Left kidney (tissue), 2 donors: ENCODE results near the gene SLC4A1. TPM values are rescaled to one million over a fixed set of nuclear protein-coding genes. Genes with fewer than 3 reads are reported as not detected.

Experiments
- DNase-seq: peaks from one replicate; pipeline ENCODE4 v3.0.0-alpha.2; 2013
- polyA plus RNA-seq: library from polyadenylated mRNA; unstranded; fragments of 120-200 nt; gene quantifications from one replicate; pipeline ENCODE4 v1.2.1, GENCODE V29; 2013; ENCODE audit not compliant: insufficient read length

SLC4A1 gene
- polyA plus RNA-seq, 1 donor = 5.9 TPM

DNA sequence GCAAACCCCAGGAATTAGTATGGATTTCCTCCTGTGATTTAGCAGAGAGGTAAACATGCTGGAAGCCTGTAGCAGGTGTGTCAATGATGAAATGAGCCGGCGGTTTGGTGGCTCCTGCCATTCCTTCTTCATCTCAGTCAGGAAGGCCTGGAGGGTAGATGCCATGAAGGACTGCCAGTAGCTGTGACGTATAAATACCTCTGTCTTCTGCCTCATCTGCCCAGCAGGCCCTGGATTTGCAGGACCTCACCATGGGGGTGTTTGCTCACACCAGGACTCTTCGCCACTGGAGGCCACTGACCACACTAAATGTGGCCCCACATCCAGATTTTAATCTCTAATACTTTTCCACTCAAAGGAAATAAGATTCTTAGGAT, 16.1 kb upstream of the SLC4A1 start:
- no peak for DNase-seq

DNA sequence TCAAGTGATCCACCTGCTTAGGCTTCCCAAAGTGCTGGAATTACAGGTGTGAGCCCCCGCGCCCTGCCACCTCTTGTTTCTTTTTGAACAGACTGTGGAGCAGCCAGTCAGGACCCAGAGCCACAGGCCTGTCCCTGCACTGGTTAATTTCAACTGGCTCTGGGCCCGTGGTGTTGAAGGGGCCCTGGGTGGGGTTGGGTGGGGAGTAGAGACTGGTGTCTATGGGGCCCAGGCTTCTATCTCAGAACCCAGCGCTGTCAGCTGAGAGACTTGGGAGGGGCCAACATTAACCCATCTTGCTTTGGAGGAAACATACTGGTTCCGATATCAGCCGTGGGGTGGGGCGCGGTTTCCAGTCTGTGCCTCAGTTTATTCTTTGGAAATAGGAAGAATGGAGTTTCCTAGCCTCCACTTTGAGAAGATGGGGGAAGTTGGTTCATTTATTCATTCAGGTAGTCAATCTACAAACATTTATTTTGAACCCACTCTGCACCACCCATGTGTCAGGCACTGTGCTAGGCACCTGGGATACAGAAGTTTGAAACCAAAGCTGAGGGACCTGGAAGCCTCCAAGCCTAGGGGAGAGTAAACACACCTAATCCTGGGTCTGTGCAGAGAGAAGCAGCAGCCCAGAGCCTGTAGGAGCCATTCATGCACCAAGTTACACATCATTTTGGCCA, 15.5 kb upstream of the SLC4A1 start:
- DNase-seq = no peak

DNA sequence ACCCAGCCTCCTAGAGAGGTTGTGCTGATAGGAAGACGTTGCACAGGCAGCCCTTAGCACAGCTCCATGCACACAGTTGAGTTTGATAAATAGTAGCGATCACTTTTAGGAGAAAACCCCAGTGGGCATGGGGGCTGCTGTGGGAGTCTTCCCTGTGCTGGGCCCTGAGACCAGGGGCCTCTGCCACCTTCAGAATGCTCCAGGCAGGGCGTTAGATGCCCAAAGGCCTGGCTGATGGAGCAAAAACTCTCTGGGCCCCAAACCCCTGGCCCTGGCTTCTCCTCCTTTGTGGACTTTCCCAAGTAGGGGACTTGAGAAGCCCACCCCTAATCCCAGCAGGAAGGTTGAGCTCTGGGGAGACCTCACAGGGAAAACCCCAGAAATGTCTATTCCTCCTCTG, 14.3 kb upstream of the SLC4A1 start:
- DNase-seq = no peak

DNA sequence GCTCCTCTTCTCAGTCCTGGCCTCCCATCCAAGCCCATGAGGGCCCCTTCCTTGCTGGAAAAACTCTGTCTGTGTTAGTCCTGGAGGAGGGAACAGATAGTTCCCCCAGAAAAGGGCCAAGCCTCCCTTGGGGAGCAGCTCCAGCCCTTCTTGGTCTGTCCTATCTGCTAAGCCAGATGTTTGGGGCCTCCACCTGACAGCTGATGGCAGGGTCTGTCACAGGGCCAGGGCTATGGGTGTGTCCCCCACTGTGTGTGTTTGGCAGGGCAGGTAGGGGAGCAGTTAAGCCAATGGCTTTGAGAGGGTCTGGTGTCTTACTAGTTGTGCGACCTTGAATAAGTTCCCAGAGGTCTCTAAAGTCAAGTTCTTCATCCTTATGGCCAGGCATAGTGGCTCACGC, 13.6 kb upstream of the SLC4A1 start:
- no peak for DNase-seq

DNA sequence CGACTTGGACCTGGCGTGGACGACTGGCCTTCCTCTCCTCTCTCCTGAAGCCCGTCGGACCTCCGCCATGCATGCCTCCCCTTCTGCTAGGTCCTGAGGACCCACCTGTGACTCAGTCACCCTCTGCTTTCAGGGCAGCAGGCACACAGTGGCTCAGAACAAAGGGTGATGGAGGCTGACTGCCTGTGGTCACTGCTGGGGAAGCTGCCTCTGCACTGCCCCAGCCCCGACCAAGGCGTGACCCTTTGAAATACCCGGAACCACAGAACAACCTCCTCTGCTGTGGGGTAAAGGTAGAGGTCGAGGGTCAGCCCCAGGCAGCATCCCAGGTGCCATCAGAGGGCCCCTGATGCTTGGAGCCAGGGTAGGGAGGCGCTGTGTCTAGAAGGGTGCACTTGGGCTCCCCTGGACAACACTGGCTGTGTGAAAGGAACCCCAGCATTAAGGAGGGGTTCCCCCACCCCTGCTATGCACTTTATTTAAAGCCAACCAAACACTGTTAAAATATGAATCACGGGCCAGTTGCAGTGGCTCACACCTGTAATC, 12.5 kb upstream of the SLC4A1 start:
- DNase-seq = no peak

DNA sequence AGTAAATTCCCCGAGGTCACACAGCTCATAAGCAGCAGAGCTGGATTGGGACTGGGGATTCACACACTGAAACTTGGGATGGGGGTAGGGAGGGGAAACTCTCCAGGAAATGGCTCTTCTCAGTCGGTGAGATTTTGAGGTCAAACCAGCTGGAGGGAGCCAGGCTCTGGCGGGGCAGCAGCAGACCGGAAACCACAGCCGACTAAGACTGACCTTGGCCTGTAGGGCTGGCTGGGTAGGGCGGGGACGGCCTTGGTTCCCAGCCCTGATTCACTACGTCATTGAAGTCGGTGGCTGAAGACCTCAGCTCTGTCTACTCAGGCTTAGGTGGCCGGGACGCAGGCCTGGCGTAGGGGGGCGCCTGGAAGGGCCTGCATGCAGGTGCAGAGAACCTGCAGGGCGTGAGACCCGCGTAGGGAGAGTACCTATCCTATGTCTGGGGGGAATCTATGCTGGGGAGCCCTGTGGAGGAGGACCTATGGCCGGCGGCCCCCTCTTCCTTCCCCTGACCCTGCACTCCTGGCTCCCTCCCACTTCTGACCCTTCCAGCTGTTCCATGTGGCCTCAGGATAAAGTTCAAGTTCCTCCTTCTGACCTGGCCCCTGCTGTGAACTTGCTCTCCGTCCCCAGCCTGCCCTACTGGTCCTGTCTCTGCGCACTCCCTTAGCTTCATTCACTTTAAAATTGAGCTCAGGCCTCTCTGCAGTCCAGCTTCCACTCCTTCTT, 11.9 kb upstream of the SLC4A1 start:
- DNase-seq = peak; percentile 35

DNA sequence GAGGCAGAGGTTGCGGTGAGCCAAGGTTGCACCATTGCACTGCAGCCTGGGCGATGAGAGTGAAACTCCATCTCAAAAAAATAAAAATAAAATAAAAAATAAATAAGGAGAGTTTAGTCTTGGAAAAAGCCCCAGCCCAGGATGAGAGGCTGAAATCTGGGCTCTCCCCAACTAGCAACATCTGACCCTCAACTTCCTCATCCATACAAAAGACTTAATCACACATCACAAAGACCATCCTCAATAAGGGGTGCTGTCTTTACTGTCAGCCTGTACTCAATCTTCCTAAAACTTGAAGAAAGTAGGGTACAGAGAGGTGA, 11.4 kb upstream of the SLC4A1 start:
- no peak for DNase-seq

DNA sequence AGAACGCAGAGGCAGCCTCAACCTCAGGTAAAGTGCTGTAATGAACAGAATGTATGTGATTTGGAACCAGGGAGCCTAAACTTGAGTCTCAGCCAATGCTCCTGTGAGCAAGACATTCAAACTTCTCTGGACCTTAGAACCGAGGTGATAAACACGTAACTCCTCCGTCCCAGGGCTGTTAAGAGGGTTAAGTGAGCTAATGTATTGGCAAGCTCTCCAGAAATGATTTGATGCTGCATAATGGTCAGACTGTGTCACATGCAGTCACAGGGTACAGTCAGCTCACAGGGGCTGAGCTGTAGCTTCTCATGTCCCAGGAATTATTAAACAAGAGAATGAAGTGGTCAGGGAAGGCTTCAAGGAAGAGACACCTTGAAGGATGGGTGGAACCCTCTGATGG, 10.0 kb upstream of the SLC4A1 start:
- no peak for DNase-seq

DNA sequence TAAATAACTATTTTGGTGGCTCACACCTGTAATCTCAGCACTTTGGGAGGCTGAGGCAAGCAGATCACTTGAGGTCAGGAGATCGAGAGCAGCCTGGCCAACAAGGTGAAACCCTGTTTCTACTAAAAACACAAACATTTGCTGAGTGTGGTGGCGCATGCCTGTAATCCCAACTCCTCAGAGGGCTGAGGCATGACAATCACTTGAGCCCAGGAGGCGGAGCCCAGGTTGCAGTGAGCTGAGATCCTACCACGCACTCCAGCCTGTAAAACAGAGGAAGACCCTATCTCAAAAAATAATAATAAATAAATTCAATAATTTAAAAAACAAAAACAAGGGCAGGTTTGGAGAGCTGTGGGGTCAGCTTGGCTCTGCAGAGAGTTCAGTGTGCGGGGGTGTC, 5.7 kb upstream of the SLC4A1 start:
- no peak for DNase-seq

DNA sequence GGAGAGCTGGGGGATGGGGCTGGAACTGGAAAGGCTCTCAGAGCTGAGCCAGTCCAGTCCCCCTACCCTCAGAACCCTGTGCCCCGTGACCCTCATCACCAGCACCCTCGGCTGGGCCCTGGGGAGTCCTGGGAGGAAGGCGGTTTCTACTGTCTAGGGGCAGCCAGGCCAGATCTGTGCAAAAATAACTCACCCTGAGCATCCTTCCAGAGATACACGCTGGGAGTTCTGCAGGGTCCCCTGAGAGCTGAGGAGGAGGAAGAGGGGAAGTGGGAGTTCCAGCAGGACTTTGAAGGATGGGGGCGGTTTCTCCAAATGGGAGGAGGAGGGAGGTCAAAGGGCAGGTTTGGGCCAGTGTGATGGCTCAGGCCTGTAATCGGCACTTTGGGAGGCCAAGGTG, 5.0 kb upstream of the SLC4A1 start:
- no peak for DNase-seq

DNA sequence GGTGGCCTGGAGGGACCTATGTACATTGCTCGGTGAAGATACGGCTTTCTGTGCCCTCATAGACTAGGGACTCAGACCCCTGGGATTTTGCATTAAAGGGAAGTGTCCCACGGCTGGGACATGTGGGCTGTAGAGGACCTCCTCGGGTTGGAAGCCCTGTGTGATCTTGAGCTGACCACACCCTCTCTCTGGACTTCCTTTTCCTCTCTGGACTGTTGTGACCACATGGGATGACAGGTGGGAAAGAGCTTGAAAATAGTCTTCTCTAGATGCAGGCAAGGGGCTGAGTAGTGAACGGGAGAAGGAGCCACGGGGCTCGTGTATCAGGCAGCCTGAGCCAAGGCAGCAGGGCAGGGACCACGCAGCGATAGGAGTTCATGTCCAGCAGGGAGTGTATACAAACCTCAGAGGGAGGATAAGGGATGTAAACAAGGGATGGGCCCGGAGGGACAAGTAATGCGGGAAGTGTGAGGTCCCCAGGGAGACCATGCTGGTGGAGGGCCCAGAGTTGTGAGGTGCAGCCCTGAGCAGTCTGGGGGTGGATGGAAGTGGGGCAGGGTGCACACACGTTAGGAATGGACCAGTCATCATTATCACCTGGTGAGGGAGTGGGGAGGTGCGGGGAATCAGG, 4.5 kb upstream of the SLC4A1 start:
- no peak for DNase-seq

DNA sequence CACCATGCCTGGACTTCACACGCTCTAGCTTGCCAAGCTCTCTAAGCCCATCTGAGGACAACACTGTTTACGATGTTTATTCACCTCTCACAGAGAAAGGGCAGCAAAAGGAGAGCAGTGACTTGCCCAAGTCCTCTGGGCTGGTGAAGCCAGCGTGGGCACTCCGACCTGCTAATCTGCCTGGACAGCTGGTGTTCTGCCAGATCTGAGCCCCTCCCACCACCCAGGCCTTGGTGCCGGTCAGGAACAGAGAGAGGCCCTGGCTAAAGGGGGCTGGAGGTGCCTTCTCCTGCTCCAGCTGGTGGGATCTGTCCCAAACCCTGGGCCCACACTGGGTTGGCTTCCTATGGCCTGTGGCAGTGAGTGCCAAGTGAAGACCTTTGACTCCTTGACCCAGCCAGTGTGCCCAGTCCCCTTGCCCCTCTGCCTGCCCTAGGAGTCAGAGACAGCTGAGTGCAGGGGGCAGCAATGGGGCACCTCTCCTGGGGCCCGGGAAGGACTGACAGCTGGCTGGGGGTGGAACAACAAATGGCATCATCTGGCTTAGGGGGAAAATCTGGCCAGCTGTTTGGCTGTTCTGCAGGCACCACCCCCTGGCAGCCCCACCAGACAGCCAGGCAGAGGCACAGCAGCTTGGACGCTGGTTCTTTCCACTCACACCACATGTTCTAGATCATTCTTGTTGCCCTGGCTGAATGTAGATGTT, 1.8 kb upstream of the SLC4A1 start:
- DNase-seq = no peak

DNA sequence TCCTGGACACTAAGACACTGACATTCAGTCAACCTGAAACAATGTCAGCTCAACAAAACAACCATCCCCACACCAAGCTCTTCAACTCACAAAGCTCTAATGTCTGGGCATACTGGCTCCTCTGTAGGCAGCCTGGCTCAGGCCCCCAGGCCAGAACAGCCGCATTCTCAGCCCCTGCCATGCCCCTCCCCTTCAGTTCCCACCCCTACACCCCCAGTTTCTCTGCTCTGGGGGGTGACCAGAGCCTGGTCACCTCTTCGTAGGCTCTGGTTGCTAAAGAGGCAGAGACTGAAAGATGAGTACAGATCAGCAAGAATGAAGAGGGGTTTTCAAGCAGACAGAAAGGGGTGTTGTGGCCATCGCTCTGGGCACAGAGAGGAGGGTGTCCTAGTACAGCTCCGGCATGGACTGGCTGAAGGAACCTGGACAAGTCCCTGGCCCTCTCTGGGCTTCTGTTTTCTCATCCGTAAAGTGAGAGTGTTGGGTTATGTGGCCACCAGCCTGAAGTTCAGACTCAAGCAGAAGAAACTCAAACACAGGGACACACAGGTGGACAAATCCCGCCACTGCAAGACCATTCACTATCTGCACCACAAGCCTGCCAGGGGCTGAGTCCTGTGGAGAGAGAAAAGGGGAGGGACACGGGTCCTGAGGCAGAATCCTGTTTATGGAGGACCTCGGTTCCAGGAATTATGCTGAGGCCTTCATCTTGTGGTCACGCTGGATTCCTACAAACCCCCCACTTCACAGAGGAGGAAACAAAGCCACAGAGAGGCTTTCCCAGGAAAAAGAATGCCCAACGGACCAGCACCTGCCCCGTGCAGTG, 987 bp upstream of the SLC4A1 start:
- no peak for DNase-seq

DNA sequence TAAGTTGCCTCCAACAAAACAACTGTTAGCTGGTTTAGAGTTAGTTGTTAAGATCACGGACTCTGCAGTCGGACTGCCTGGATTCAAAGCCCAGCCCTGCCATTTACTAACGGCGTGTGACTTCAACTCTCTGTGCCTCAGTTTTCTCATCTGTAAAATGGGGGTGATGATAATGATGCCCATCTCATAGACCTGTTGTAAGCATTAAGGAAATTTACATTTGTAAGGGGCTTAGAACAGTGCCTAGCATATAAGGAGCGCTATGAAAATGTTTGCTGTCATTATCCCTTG, 825 bp downstream of the SLC4A1 start:
- no peak for DNase-seq

DNA sequence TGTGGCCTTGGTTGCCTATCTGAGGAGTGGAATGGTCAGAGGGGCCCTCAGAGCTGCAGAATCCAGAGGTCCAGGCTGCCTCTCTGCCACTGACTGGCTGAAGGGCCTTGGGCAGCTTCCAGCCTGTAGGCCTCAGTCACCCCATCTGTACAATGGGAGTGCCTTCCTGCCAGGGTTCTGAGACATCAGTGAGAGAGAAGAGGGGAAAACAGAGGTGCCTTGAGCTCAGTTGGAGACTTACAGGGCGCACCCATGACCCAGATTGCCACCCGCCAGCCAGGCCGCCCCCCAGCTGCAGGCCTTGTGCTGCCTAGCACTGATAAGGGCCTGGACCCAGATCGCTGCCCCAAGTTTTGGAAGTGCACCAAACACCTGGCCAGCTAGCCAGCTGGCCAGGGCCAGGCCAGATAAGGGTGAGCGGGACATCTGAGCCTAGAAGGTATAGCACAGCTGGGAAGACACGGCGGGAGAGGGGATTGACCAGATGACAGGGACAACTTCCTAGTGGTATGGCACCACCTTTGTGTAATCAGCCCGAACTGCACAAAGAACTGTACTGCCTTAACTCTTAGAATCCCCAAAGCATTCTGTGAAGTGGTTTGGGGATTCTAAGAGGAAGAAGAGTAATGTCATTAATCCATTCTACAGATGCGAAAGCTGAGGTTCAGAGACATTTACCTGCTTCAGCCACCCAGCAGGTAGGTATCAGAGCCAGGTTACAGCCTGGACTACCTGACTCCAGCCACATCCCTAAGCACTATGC, 1.4 kb downstream of the SLC4A1 start:
- DNase-seq = no peak

DNA sequence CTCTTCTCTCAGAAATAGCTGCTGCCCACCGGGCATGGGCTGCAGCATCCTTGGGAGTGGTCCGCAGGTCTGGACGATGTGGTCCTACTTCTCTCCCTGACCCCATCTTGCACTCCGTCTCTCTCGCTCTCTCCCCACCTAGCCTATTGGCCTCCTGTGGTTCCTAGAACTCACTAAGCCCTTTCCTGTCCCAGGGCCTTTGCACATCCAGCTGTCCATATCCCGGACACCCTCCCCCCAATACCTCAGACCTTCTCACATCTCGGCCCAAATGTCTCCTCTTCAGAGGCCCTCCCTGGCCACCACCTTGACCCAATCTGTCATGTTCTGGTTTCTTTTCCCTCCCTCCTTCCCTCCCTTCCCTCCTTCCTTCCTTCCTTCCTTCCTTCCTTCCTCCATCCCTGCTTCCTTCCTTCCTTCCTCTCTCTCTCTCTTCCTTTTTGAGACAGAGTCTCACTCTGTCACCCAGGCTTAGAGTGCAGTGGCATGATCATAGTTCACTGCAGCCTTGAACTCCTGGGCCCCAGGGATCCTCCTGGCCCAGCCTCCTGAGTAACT, 4.5 kb downstream of the SLC4A1 start:
- DNase-seq = no peak

DNA sequence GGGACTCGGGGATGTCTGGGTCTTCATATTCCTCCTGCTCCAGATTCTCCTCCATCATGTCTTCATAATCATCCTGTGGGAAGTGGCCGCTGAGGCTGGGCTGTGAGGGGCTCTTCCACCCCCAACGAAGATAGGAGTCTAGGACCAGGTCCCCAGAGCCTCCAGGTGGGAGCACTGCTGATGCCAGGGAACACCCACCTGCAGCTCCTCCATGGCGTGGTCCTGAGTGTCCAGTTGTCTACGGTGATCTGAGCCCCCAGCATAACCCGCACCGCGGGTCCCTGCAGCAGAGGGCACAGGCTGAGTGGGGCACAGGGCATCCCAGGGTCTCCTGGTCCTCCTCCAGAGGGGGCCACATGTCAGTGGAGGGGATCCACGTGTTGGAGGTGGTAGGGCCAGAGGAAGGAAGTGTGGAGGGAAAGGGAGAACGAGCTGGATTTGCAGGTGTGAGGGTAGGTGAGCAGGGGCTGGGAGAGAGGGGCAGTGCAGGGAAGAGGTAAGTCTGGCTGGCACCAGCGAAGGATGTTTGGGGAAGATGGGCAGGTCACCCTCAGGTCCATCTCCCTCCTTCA, 5.2 kb downstream of the SLC4A1 start:
- no peak for DNase-seq

DNA sequence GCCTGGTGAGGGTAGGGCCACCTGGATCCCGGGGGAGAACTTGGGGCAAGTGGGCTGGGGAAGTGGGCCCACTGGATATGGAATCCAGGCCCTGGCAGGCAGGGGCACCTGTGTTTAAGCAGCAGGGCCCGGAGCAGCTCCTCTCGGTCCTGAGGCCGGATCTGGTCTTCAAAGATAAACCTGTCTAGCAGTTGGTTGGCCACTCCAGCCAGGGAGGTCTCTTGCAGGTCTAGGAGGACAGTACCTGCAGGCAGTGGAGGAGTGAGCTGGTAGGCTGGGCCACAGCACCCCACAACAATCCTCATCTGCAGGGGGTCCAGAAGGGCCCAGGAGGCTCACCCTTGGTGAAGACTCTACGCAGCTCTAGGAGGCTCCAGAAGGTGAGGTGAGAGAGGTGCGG, 7.6 kb downstream of the SLC4A1 start:
- DNase-seq = no peak

DNA sequence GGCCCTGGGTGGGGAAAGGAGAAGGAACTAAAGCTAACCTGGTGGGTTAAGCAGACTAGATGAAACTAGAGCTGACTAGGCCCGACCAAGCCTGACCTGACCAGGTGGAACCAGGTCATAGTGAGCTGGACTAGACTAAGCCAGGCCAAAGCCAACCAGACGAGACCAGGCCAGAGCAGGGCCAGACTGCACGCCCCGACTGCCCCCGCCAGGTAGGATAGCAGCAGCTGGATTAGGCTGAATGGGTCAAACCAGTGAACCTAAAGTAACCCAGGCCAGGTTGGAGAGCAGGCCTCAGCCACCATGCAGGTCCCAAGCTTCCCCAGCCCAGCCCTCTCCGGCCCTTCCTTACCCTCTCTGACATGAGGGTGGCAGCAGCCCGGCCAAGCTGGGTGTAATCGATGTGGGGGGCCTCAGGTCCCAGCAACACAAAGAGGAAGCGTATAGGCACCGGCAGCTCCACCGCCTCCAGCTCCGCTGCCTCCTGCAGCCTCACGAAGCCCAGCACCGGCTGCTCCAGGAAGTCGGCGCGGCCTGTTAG, 9.1 kb downstream of the SLC4A1 start:
- DNase-seq = no peak
